ENCODE results near the gene ABHD12. TPM values are rescaled to one million over a fixed set of nuclear protein-coding genes. Genes with fewer than 3 reads are reported as not detected.

Gene ABHD12
- polyA plus RNA-seq, 1 experiment, result 25.0 TPM

DNA sequence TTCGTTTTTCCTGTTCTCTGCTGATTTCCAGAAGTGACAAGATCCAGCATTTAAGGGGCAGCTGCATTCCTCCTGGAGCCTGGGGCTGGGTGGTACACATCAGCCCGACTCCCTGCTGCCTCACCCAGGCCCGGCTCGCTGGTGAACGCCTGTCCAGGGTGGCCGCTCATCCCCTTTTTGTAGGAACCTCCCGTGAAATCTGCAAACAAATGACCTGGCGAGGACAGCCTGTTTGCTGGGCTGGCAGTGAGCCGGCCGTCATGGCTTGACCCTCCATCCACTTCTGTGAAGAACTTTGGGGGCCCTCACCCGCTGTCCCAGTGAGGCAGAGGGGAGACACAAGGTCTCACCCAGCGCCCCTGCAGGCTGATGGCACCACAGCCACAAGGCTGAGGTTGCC, 103.7 kb downstream of the ABHD12 start:
- H3K4me3 ChIP-seq (ENCODE audit: low read depth, low read length), result no peak overlapping the region
- H3K36me3 ChIP-seq (ENCODE audit: control insufficient read depth, insufficient read depth, low read length), result peaks cover 52% of the 10 kb centered on the region
- DNase-seq (ENCODE audit: low read depth), result no peak
- no peaks in the 10 kb centered on the region for H3K27me3 ChIP-seq (ENCODE audit: control insufficient read depth, insufficient read depth, low read length)
- TF ChIP-seq, protein P1, sequence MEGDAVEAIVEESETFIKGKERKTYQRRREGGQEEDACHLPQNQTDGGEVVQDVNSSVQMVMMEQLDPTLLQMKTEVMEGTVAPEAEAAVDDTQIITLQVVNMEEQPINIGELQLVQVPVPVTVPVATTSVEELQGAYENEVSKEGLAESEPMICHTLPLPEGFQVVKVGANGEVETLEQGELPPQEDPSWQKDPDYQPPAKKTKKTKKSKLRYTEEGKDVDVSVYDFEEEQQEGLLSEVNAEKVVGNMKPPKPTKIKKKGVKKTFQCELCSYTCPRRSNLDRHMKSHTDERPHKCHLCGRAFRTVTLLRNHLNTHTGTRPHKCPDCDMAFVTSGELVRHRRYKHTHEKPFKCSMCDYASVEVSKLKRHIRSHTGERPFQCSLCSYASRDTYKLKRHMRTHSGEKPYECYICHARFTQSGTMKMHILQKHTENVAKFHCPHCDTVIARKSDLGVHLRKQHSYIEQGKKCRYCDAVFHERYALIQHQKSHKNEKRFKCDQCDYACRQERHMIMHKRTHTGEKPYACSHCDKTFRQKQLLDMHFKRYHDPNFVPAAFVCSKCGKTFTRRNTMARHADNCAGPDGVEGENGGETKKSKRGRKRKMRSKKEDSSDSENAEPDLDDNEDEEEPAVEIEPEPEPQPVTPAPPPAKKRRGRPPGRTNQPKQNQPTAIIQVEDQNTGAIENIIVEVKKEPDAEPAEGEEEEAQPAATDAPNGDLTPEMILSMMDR (IDR thresholded peaks at IDR 0.05; ENCODE audit: insufficient read depth, low read depth, low read length), result no peak
- ChIA-PET CTCF (no interaction called here), POLR2A (no interaction called here)

GRCh38 chr20:25285856-25286798, 104.5 kb downstream of the ABHD12 start:
- POLR2A ChIA-PET, result no interaction called here
- Histone ChIP-seq H3K4me3 (ENCODE audit: low read depth, low read length) (no peak overlapping the region), H3K27me3 (ENCODE audit: control insufficient read depth, insufficient read depth, low read length) (no peaks in the 10 kb centered on the region), H3K36me3 (ENCODE audit: control insufficient read depth, insufficient read depth, low read length) (peaks cover 52% of the 10 kb centered on the region)
- DNase-seq (ENCODE audit: low read depth), result no peak
- CTCF ChIA-PET, result interaction anchor here (1.3 kb wide), 1 partner anchor 8 kb away, joined by 3 read pairs; no protein-coding TSS in a partner anchor
- TF ChIP-seq, protein P1 (IDR thresholded peaks at IDR 0.05; ENCODE audit: insufficient read depth, low read depth, low read length), result no peak

DNA sequence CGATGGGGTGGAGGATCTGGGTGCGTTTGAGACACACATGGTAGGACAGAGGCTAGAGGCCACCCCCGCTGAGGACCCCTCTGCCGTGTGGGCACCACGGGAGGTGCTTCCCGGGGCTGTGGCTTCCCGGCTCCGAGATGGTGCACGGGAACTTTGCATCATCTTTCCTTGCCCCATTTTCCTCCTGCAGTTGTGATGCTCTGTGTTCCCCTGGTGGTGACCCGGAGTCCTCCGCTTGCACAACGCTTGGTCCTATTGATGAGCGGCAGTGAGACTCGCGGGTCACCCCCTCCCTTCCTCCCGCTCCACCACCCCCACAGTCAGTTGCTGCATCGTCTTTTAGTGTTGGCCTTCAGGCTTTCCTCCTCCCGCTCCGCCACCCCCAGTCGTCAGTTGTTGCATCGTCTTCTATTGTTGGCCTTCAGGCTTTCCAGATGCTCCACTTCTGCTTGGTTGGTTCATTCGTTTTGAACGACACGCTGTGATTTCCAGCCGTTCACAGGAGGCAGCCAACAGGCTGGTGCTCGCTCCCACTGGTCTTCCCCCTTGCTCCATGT, 105.5 kb downstream of the ABHD12 start:
- Histone ChIP-seq H3K27me3 (ENCODE audit: control insufficient read depth, insufficient read depth, low read length) (no peaks in the 10 kb centered on the region), H3K36me3 (ENCODE audit: control insufficient read depth, insufficient read depth, low read length) (peaks cover 55% of the 10 kb centered on the region), H3K4me3 (ENCODE audit: low read depth, low read length) (no peak overlapping the region)
- ChIA-PET POLR2A (no interaction called here), CTCF (interaction anchor here (1.3 to 1.4 kb wide), 2 partner anchors 9 to 15 kb away, joined by 3 read pairs; no protein-coding TSS in a partner anchor)
- TF ChIP-seq, protein P1 (IDR thresholded peaks at IDR 0.05; ENCODE audit: insufficient read depth, low read depth, low read length), result no peak
- no peak for DNase-seq (ENCODE audit: low read depth)

DNA sequence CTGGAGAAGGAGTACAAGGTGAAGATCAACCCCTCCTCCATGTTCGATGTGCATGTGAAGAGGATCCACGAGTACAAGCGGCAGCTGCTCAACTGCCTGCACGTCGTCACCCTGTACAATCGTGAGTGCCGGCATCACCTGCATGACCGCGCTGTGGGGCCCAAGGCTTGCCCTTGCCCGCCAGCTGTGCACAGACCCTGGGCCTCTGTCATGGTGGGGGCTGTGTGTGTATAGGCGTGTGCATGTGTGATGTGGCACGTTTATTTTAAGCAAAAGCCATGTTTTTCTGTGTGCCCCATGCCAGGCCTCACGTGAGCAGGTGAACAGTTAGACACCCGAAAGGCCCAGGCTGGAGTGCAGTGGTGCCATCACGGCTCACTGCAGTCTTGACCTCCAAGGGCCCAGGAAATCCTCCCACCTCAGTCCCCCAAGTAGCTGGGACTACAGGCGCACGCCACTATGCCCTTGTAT, 106.5 kb downstream of the ABHD12 start:
- ChIA-PET CTCF (interaction anchor here (0.9 to 1.4 kb wide), 3 partner anchors 11 to 290 kb away, joined by 3 read pairs; no protein-coding TSS in a partner anchor), POLR2A (no interaction called here)
- Histone ChIP-seq H3K36me3 (ENCODE audit: control insufficient read depth, insufficient read depth, low read length) (peaks cover 58% of the 10 kb centered on the region), H3K27me3 (ENCODE audit: control insufficient read depth, insufficient read depth, low read length) (no peaks in the 10 kb centered on the region), H3K4me3 (ENCODE audit: low read depth, low read length) (no peak overlapping the region)
- DNase-seq (ENCODE audit: low read depth), result no peak
- TF ChIP-seq, protein P1 (IDR thresholded peaks at IDR 0.05; ENCODE audit: insufficient read depth, low read depth, low read length), result no peak

Data from BJ (cell line).